HG02981 (cell line): Measurements from ENCODE around the gene TNFRSF1A.
"Not testable (repeated sequence)": the region's sequence is repeated elsewhere in the genome, so short reads cannot be mapped to it uniquely, and the experiment has no call there.

ENCODE experiments used
- ATAC-seq: cut with Tn5 transposase; IDR thresholded peaks from one replicate; pipeline ENCODE4 v1.9.1; 2021; ENCODE audit warnings: mild to moderate bottlenecking, moderate library complexity; ENCODE audit not compliant: unreplicated experiment

Gene TNFRSF1A

GRCh38 chr12:6310771-6311610 is 30.9 kb downstream of the TNFRSF1A start:
- no peak for ATAC-seq

- no peak for ATAC-seq
Observed at GRCh38 chr12:6307529-6307928, 34.3 kb downstream of the TNFRSF1A start.

- no peak for ATAC-seq
Observed at GRCh38 chr12:6306599-6307220, 35.2 kb downstream of the TNFRSF1A start.

GRCh38 chr12:6306151-6306550 is 35.7 kb downstream of the TNFRSF1A start:
- ATAC-seq, result no peak

GRCh38 chr12:6303071-6303470 is 38.8 kb downstream of the TNFRSF1A start:
- ATAC-seq, result no peak

- ATAC-seq, result no peak
Observed at GRCh38 chr12:6302621-6303020, 39.3 kb downstream of the TNFRSF1A start.

- ATAC-seq, result no peak
Observed at GRCh38 chr12:6301721-6302120, 40.2 kb downstream of the TNFRSF1A start.

- no peak for ATAC-seq
Observed at GRCh38 chr12:6297170-6297569, 44.7 kb downstream of the TNFRSF1A start.

- no peak for ATAC-seq
Observed at GRCh38 chr12:6295094-6295811, 46.6 kb downstream of the TNFRSF1A start.

- no peak for ATAC-seq
Observed at GRCh38 chr12:6294156-6295093, 47.5 kb downstream of the TNFRSF1A start.

GRCh38 chr12:6292606-6293005 is 49.3 kb downstream of the TNFRSF1A start:
- no peak for ATAC-seq

GRCh38 chr12:6289906-6290305 is 52.0 kb downstream of the TNFRSF1A start:
- not testable (repeated sequence) for ATAC-seq

GRCh38 chr12:6289081-6289480 is 52.8 kb downstream of the TNFRSF1A start:
- ATAC-seq, result not testable (repeated sequence)

- no peak for ATAC-seq
Observed at GRCh38 chr12:6288235-6288634, 53.6 kb downstream of the TNFRSF1A start.

- ATAC-seq, result no peak
Observed at GRCh38 chr12:6285532-6286306, 56.2 kb downstream of the TNFRSF1A start.

GRCh38 chr12:6285063-6285477 is 56.8 kb downstream of the TNFRSF1A start:
- no peak for ATAC-seq

GRCh38 chr12:6284273-6284672 is 57.6 kb downstream of the TNFRSF1A start:
- ATAC-seq, result no peak

- no peak for ATAC-seq
Observed at GRCh38 chr12:6282453-6282840, 59.4 kb downstream of the TNFRSF1A start.

- ATAC-seq, result no peak
Observed at GRCh38 chr12:6281081-6281809, 60.6 kb downstream of the TNFRSF1A start.
